Vagina (tissue), 2 donors: Measurements from ENCODE around the gene MED15. TPM values are rescaled to one million over a fixed set of nuclear protein-coding genes. Genes with fewer than 3 reads are reported as not detected.

Experiments
- DNase-seq, 2 donors: peaks; one replicate each; pipeline ENCODE4 v3.0.0-alpha.2; 2017; ENCODE audit errors: extremely low spot score in 2 of 2
- H3K27ac ChIP-seq: fragments of 200-600 bp; sonication (generic); one replicate; pipeline ENCODE4 v1.5.1; 2019
- H3K27me3 ChIP-seq: fragments of 200-600 bp; sonication (generic); one replicate; pipeline ENCODE4 v1.5.1; 2019
- H3K36me3 ChIP-seq, 2 donors: fragments of 200-600 bp; sonication (generic); one replicate each; pipeline ENCODE4 v1.5.1; 2017 to 2019
- H3K4me1 ChIP-seq: fragments of 200-600 bp; sonication (generic); one replicate; pipeline ENCODE4 v1.5.1; 2019
- H3K4me3 ChIP-seq, 2 donors: fragments of 200-600 bp; sonication (generic); 1 replicate in 1 of 2; 2 replicates in 1 of 2; pipeline ENCODE4 v1.5.1; 2016 to 2019
- H3K9me3 ChIP-seq: fragments of 200-600 bp; sonication (generic); one replicate; pipeline ENCODE4 v1.5.1; 2019
- CTCF ChIP-seq, 3 experiments: fragments of 450-650 bp in 2 of 3; fragments of 200-600 bp in 1 of 3; sonication (generic) in 1 of 3; IDR thresholded peaks; one replicate each; pipeline ENCODE4 v1.5.1; 2017 to 2019; ENCODE audit warnings: antibody characterized with exemption in 3 of 3, mild to moderate bottlenecking in 2 of 3, moderate library complexity in 2 of 3
- POLR2A ChIP-seq, 2 donors: fragments of 450-650 bp; IDR thresholded peaks; one replicate each; pipeline ENCODE4 v1.6.1; 2017; ENCODE audit warnings: antibody characterized with exemption in 2 of 2, mild to moderate bottlenecking in 2 of 2, moderate library complexity in 2 of 2
- POLR2AphosphoS5 ChIP-seq, 2 donors: sonication (generic); formaldehyde crosslinking; IDR thresholded peaks; one replicate each; pipeline ENCODE4 v1.9.0; 2017; ENCODE audit warnings: antibody characterized with exemption in 2 of 2, mild to moderate bottlenecking in 2 of 2, low read depth in 1 of 2; ENCODE audit not compliant: insufficient read depth in 1 of 2
- intact Hi-C: fragments of 100-400 bp; cut with DNase I; formaldehyde crosslinking; loops from one replicate; pipeline ENCODE4 v1.15.1; 2023
- small RNA-seq: library from RNA; depleted of rRNA; stranded (forward); fragments of <200 nt; gene quantifications from one replicate; pipeline ENCODE3, GENCODE V24; 2016
- total RNA-seq: library from RNA; depleted of rRNA; stranded (reverse); fragments of >200 nt; gene quantifications from one replicate; pipeline ENCODE4 v1.2.3, GENCODE V29; 2016

Gene MED15
- total RNA-seq, 1 donor from 2014 or later, result 72.2 TPM

DNA sequence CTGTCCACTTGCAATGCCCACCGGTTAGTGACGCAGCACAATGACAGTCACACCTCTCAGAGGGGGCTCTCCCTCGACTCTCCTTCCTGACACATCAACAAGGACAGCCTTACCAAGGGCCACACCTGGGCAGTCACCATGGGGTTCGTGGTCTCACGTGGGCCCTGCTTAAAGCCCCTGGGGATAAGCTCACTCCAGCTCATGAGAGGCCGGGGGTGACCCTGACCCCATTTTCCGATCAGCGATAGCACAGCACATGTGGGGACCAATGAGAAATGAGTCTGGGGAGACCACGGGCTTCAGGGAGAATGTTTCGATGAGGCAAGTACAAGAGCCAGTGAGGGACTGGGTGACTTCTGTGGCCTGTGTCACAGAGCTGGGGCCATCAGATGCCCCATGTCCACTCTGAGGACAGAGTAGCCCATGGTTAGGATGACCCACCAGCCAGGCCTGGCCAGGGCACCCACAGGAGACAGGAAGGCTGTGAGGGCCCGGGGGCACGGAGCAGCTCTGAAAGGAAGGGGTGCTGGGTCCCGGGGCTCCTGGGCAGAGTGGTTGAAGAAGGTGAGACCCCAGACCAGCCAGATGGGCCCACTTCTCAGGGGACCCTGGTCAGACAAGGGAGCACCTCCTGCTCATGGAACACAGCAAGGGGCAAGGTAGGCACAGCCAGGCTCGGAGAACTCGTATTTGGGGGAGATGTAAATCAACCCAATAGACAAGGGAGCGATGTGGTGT is 128.8 kb downstream of the MED15 start:
- intact Hi-C loops, result no loop called here
- no peaks in the 10 kb centered on the region for H3K36me3 ChIP-seq
- TF ChIP-seq POLR2AphosphoS5 (IDR thresholded peaks at IDR 0.05; ENCODE audit: insufficient read depth in 1 of 2, low read depth in 1 of 2) (no peak), POLR2A (IDR thresholded peaks at IDR 0.05) (no peak), CTCF (IDR thresholded peaks at IDR 0.05) (no peak)
- no peak overlapping the region for H3K27ac ChIP-seq
- H3K4me3 ChIP-seq, result no peak overlapping the region
- no peaks in the 10 kb centered on the region for H3K4me1 ChIP-seq
- no peaks in the 10 kb centered on the region for H3K27me3 ChIP-seq
- no peaks in the 10 kb centered on the region for H3K9me3 ChIP-seq
- DNase-seq, result no peak

- TF ChIP-seq POLR2A (IDR thresholded peaks at IDR 0.05) (no peak), CTCF (IDR thresholded peaks at IDR 0.05) (no peak), POLR2AphosphoS5 (IDR thresholded peaks at IDR 0.05; ENCODE audit: insufficient read depth in 1 of 2, low read depth in 1 of 2) (no peak)
Measured at GRCh38 chr22:20636945-20637344, 129.5 kb downstream of the MED15 start.

More at GRCh38 chr22:20636945-20637344, 129.5 kb downstream of the MED15 start:
- no peaks in the 10 kb centered on the region for H3K9me3 ChIP-seq
- no peak overlapping the region for H3K27ac ChIP-seq
- no peaks in the 10 kb centered on the region for H3K36me3 ChIP-seq
- DNase-seq, result no peak
- no peak overlapping the region for H3K4me3 ChIP-seq
- no peaks in the 10 kb centered on the region for H3K4me1 ChIP-seq
- intact Hi-C loops, result no loop called here
- H3K27me3 ChIP-seq, result no peaks in the 10 kb centered on the region

Small RNA genes within 50 kb of the gene (small RNA-seq; reads per million reads assigned to genes)
- gene IGLL4P (not detected), gene RF00019 (not detected), gene RN7SL812P (not detected), gene RNY1P9 (not detected)

Other genes starting within 250 kb of the MED15 start
- 4.2 TPM for gene RTN4R, start 239.3 kb upstream of the MED15 start, total RNA-seq
- gene DGCR6L, start 187.6 kb upstream of the MED15 start, total RNA-seq, result 39.8 TPM
- gene ZNF74, start 113.5 kb upstream of the MED15 start, total RNA-seq, result 11.0 TPM
- gene SCARF2, start 69.8 kb upstream of the MED15 start, total RNA-seq, result 32.2 TPM
- gene KLHL22, start 11.8 kb upstream of the MED15 start, total RNA-seq, result 20.1 TPM